ENCODE data around the gene CHSY3. TPM values are rescaled to one million over a fixed set of nuclear protein-coding genes. Genes with fewer than 3 reads are reported as not detected.

The CHSY3 gene
- polyA plus RNA-seq, 3 donors, result not detected

GRCh38 chr5:130066644-130067043 lies 162.4 kb downstream of the CHSY3 start:
- intact Hi-C loops (cut with micrococcal nuclease), result no loop called here
- Mint-ChIP-seq H3K4me1 (no peaks in the 10 kb centered on the region), H3K27me3 (ENCODE audit: low read depth in 3 of 3) (no peaks in the 10 kb centered on the region), H3K27ac (no peak overlapping the region), H3K4me3 (no peak overlapping the region), H3K9me3 (peaks cover 0 to 3% (median 0%) of the 10 kb centered on the region in 7 donors), H3K36me3 (no peaks in the 10 kb centered on the region)
- Histone ChIP-seq H3K36me3 (replicated peaks in 1 of 2; ENCODE audit: control insufficient read depth in 1 of 2, insufficient read depth in 2 of 2, low read length in 2 of 2) (no peaks in the 10 kb centered on the region), H2AFZ (ENCODE audit: insufficient read depth, low read depth, low read length, poor library complexity, severe bottlenecking) (no peak overlapping the region), H3K9ac (ENCODE audit: insufficient read depth, low read length, poor library complexity, severe bottlenecking) (no peak overlapping the region), H3K4me3 (replicated peaks in 1 of 3; ENCODE audit: low read depth in 2 of 3, low read length in 3 of 3) (no peak overlapping the region), H3K4me2 (replicated peaks; ENCODE audit: extremely low read depth, low read length, poor library complexity, severe bottlenecking) (no peak overlapping the region), H3K4me1 (ENCODE audit: control insufficient read depth in 1 of 2, insufficient read depth in 2 of 2, low read length in 2 of 2) (no peaks in the 10 kb centered on the region), H4K20me1 (ENCODE audit: insufficient read depth, low read length) (no peaks in the 10 kb centered on the region), H3K27ac (ENCODE audit: low read depth in 1 of 2, low read length in 2 of 2) (no peak overlapping the region), H3K79me2 (ENCODE audit: insufficient read depth, low read length) (no peaks in the 10 kb centered on the region), H3K9me3 (replicated peaks in 1 of 2; ENCODE audit: control insufficient read depth in 1 of 2, insufficient read depth in 1 of 2, low read length in 2 of 2) (no peaks in the 10 kb centered on the region), H3K27me3 (ENCODE audit: control insufficient read depth in 2 of 2, insufficient read depth in 2 of 2, low read length in 2 of 2) (no peaks in the 10 kb centered on the region)
- WGBS (ENCODE audit: insufficient coverage), result 84% methylated on average over 3 of the region's 3 CpGs
- no peak for DNase-seq
- no peak for TF ChIP-seq CTCF (IDR thresholded peaks at IDR 0.05)

- no peak for DNase-seq
- Histone ChIP-seq H2AFZ (ENCODE audit: insufficient read depth, low read depth, low read length, poor library complexity, severe bottlenecking) (no peak overlapping the region), H3K9me3 (replicated peaks in 1 of 2; ENCODE audit: control insufficient read depth in 1 of 2, insufficient read depth in 1 of 2, low read length in 2 of 2) (no peaks in the 10 kb centered on the region), H3K36me3 (replicated peaks in 1 of 2; ENCODE audit: control insufficient read depth in 1 of 2, insufficient read depth in 2 of 2, low read length in 2 of 2) (no peaks in the 10 kb centered on the region), H3K4me1 (ENCODE audit: control insufficient read depth in 1 of 2, insufficient read depth in 2 of 2, low read length in 2 of 2) (no peaks in the 10 kb centered on the region), H3K27me3 (ENCODE audit: control insufficient read depth in 2 of 2, insufficient read depth in 2 of 2, low read length in 2 of 2) (no peaks in the 10 kb centered on the region), H3K9ac (ENCODE audit: insufficient read depth, low read length, poor library complexity, severe bottlenecking) (no peak overlapping the region), H3K4me3 (replicated peaks in 1 of 3; ENCODE audit: low read depth in 2 of 3, low read length in 3 of 3) (no peak overlapping the region), H3K4me2 (replicated peaks; ENCODE audit: extremely low read depth, low read length, poor library complexity, severe bottlenecking) (no peak overlapping the region), H3K79me2 (ENCODE audit: insufficient read depth, low read length) (no peaks in the 10 kb centered on the region), H4K20me1 (ENCODE audit: insufficient read depth, low read length) (no peaks in the 10 kb centered on the region), H3K27ac (ENCODE audit: low read depth in 1 of 2, low read length in 2 of 2) (no peak overlapping the region)
- intact Hi-C loops (cut with micrococcal nuclease), result no loop called here
- Mint-ChIP-seq H3K27me3 (ENCODE audit: low read depth in 3 of 3) (no peaks in the 10 kb centered on the region), H3K9me3 (peaks cover 0 to 3% (median 0%) of the 10 kb centered on the region in 7 donors), H3K36me3 (no peaks in the 10 kb centered on the region), H3K4me1 (no peaks in the 10 kb centered on the region), H3K4me3 (no peak overlapping the region), H3K27ac (no peak overlapping the region)
- no peak for TF ChIP-seq CTCF (IDR thresholded peaks at IDR 0.05)
These were observed 163.1 kb downstream of the CHSY3 start for GRCh38 chr5:130067364-130067763.
